HG03135 (cell line): ENCODE measurements around the gene COA8.
A peak's percentile ranks its signal among the peaks of the same experiment; 100 is the strongest.
"Not testable (repeated sequence)": the region's sequence is repeated elsewhere in the genome, so short reads cannot be mapped to it uniquely, and the experiment has no call there.

ENCODE experiments used
- ATAC-seq: cut with Tn5 transposase; IDR thresholded peaks from one replicate; pipeline ENCODE4 v1.9.1; 2021; ENCODE audit warnings: mild to moderate bottlenecking, moderate library complexity; ENCODE audit not compliant: unreplicated experiment

The COA8 gene

DNA sequence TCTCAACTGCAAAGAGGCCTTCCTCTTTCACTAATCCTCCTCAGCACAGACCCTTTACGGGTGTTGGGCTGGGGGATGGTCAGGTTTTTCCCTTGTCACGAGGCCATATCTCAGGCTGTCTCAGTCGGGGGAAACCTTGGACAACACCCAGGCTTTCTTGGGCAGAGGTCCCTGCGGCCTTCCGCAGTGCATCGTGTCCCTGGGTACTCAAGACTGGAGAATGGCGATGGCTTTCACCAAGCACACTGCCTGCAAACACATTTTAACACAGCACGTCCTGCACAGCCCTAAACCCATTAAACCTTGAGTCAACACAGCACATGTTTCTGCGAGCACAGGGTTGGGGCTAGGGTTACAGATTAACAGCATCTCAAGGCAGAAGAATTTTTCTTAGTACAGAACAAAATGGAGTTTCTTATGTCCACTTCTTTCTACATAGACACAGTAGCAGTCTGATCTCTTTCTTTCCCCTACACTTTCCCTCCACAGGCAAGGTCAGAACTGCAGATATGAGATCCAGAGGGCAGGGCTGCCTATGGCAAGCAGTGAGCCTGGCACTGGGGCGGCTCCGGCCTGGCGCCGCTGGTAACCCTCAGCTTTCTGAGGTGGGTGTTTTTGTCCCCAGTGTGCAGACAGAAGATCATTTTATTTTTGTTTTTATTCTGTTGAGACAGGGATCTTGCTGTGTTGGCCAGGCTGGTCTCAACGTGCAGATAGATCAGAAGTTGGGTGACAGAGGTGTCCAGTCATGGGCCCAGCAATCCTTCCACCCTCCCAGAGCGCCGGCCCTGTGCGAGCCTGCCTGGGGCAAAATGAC, 37.1 kb upstream of the COA8 start:
- not testable (repeated sequence) for ATAC-seq

DNA sequence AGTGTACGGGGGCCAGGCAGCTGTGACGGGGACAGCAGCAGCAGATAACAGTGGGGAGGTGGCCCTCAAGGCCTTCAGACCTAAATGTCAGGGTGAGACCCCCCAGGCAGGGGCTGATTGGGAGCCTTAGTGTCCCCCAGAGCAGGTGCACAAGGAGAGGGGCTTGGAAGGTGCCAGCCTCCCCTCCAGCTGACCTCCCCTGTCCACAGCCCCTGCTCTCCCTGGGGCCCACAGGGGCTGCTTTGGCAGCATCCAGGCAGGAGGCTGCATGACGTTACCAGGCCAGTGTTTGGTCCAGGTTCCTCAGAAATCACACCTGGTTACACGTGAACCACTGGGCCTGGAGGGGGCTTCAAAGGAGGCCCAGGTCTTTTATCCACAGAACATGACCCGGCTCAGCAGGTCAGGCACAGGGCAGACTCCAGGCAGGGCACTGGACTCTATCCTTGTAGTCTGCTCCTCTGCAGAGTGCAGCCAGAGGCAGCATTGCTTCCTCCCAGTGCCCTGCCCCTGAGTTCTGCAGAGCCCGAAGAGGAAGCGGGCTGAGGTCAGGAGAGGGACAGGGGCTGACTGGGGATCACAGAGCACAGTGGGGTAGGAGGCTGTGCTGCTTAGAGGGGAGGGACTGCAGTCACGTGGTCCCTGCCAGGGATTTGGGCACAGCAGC, 36.4 kb upstream of the COA8 start:
- ATAC-seq: no peak

DNA sequence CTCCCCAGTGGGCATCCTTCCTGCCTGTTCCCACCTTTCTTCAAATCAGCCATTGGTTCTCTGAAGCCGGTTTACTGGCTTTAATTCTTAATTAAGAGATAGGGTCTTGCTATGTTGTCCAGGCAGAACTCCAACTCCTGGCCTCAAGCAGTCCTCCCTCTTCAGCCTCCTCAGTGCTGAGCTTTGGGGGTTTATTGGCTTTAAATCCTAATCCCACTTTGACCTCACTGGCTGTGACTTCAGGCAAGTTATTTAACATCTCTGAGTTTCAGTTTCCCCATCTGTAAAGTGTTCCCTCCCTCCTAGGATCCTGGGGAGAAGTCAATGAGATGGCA, 35.9 kb upstream of the COA8 start:
- no peak for ATAC-seq

DNA sequence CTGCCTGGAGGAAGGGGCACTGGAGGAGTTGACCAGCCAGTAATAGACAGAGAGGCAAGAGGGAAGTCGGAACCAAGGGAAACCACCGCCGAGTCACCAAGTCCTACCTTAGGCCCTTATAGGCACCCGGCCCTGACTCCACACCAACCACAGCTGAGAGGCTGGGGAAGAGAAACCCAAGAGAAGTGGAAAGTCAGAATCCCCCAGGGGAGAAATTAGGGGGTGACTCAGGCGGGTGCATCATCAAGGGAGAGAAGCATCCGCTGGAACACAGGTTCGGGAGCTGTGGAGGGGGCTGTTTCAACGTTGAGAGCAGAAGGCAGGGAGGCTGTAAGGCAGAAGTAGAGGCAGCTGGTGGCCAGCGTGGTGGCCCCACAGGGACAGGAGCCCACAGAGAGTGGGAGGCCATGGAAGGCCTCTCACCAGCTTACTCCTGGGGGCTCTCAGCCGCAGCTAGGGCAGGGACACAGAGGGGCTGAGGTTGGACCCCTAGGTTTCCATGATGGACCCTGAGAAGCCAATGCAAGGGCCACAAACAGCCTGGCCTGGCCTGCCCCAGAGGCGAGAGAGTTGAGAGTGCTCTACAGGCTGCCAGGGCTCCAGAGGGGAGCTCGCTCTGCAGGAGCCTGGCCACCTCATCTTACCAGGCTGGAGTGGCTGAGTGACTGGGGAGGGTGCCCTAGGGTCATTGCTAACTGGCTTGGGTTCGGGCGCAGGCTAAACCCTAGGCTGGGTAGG, 35.2 kb upstream of the COA8 start:
- ATAC-seq: peak; percentile 59

DNA sequence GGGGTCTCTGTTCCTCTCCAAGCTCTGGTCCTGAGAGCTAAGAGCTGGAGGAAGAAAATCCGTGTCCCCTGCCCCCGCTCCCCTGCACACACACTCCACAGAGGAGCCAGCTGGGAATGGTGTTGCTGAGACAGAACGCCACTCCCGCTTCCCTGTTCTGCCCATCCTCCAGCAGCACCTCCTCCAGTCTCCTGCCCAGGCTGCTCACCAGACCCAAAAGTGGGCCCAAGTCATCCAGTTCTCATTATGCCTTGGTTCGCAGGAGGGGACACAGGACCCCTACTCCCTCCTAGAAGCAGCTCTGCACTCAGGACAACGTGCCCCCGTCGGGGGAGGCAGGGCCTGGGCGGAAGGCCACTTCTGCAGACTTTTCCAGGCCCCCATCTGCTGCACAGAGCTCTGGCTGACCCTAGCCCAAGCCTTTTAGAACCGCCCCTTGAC, 34.6 kb upstream of the COA8 start:
- no peak for ATAC-seq

DNA sequence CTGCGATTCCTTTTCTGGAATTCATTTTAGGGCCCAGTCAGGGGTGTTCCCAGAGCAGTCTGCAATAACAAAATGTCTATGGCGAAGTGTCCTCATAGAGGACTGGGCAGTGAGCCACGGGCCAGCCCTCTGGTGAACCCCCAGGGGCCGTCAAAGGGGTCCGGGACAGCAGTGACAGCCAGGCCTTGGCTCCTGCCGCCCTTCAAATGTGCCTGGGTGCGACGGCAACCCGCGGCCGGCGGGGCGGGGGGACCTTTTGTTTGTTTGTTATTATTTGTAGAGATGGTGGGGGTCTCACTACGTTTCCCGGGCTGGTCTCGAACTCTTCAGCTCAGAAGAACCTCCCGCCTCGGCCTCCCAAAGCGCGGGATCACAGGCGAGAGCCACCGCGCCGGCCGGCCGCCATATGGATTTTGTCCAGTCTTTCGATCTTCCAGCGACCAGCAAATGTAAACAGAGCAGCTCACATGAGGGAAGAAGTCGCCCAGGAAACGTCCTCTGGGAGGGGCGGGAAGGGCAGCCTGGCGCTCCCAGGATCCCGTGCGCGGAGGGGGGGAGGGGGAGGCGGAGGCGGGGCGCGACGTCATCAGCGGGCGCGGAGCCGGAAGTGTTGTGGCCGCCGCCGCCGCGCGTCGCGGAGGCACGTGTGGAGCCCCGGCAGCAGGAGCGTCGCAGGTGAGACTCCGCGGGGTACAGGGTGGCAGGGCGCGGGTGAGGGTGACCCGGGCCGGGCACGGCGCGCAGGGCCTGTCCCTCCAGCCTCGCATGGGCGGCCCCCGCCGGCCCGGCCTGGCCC, 34.0 kb upstream of the COA8 start, which contains the start of gene TRMT61A:
Gene TRMT61A (plus strand): TSS at position 610 of the 796 bp plus-strand sequence. CDS start 783 bp downstream, outside the sequence.
- ATAC-seq: peak; percentile 45

DNA sequence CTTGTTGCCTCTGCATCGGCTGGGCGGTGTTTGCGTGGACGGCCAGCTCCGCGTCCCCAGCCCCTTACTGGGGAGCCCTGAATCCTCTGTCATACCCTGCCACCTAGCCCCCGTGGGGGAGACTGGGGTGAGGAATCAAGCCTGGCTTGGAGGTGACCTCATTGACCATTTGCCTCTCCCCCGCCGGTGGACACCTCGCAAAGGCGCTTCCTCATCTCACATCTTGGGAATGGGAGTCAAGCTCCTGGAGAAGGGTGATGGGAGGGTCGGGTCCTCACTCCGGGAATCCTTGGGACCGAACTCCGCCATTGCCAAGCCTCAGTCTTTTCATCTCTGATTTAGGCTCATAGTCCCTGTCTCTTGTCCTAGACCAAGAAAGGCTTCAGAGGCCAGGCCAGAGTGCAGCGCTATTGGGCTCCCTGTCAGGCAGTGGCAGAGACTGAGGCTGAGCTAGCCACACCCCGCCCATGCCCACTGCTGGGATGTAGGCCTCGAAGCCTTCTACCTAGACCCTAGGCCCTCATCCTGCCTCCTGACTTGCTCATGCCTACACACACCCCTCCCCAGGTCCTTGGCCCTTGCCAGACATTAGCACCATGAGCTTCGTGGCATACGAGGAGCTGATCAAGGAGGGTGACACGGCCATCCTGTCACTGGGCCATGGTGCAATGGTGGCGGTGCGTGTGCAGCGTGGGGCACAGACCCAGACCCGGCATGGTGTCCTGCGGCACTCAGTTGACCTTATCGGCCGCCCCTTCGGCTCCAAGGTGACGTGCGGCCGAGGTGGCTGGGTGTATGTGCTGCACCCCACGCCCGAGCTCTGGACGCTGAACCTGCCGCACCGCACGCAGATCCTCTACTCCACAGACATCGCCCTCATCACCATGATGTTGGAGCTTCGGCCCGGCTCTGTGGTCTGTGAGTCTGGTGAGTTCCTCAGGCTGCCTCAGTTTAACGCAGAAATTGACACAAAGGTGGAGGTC, 33.1 kb upstream of the COA8 start:
- no peak for ATAC-seq

DNA sequence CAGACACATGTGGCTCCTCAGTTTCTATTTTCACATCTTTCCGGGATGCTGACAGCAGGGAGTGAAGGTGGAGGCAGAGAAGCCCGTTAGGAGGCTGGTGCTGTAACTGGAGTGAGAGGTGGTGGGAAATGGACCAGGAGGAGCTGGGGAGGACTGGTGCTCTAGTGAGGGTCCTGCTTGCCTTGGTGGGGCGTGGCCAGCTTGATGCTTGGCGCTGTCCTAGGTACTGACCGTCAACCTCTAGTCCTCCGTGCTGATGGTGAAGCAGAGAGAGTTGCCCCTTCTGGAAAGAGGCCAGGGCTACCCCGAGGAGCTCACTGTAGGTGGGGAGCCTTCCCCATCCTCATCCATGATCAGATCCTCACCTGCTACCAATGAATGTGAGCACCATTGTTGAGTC, 32.4 kb upstream of the COA8 start:
- no peak for ATAC-seq

DNA sequence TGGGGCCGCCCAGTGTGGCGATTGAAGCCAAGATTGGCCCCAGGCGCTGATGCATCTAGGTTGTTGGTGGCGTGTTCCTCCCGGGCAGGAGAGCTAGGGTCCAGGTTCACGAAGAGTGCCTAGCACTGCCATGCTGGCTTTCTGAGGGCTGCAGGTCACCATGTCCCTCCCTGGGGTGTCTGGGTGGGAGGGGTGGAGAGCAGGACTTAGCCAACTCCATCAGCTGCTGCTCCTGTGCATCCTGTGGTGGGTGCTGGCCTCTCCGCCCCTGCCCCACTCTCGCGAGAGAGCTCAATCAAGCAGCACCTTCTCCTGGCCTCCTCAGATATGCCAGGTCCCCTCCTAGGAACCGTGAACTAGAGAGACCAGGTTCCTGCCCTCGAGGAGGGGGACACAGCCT, 31.9 kb upstream of the COA8 start:
- no peak for ATAC-seq

DNA sequence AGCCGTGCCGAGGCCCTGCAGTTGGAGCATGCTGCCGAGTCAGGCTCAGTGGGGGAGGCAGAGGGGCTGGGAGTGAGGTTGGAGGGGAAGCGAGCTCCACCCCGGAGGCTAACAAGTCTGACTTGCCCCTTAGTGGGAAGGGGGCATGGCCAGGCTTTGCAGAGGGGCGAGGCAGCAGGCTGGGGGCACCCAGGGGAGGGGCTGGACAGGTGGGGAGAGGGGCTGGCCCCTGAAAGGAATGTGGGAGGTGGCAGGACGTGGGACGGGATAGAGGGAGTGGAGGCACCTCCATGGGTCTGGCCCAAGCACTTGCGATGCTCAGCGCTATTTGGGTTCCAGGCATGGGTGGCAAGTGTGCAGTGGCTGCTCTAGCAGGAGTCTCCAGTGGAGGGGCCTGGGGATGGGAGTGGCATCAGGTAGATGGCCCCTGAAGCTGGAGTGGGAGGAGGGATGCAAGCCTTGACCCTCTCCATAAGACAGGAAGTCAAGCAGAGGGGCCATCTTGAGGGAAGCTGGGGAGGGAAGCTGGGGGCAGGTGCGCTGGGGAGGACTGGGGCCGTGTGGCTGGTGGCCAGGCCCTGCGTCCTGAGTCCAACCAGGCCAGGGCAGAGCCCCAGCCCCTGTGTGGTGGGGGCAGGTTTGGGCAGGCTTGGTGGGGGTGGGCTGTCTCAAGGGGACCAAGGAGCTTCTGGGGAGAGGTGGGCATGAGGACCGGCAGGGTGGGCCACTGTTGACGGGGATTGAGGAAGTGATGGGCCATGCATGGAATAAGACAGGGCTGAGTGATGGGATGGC, 31.1 kb upstream of the COA8 start:
- ATAC-seq: no peak

DNA sequence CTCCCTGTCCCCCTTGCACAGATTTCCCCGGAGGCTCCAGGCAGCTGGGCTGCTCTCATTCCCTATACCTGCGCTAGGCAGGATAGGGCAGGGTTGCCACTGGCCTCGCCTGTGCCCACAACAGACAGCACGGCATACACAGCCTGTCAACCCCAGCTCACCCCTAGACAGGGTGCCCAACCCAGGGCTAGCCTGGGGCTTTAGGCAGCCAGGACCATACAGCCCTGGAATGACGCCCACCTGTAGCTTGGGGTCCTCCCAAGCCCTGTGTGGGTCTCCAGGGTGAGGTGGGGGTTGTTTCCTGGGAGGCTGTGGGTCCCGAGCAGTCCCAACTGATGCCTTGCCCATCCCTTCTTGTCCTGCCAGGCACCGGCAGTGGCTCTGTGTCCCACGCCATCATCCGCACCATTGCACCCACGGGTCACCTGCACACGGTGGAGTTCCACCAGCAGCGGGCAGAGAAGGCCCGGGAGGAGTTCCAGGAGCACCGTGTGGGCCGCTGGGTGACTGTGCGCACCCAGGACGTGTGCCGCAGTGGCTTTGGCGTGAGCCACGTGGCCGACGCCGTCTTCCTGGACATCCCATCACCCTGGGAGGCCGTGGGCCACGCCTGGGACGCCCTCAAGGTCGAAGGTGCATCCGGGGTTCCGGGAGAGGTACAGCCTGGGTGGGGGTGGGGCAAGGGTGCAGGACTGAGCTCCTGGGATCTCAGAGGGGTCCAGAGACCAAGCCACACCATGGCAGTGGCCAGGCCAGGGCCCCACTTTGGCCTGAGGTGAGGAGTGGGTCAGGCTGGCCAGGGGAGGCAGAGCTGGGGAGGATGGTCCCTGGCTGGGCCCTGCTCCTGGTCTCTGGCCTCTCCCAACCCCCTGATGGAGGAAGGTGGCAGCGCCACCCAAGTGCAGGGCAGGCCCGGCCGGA, 30.3 kb upstream of the COA8 start:
- ATAC-seq: no peak

DNA sequence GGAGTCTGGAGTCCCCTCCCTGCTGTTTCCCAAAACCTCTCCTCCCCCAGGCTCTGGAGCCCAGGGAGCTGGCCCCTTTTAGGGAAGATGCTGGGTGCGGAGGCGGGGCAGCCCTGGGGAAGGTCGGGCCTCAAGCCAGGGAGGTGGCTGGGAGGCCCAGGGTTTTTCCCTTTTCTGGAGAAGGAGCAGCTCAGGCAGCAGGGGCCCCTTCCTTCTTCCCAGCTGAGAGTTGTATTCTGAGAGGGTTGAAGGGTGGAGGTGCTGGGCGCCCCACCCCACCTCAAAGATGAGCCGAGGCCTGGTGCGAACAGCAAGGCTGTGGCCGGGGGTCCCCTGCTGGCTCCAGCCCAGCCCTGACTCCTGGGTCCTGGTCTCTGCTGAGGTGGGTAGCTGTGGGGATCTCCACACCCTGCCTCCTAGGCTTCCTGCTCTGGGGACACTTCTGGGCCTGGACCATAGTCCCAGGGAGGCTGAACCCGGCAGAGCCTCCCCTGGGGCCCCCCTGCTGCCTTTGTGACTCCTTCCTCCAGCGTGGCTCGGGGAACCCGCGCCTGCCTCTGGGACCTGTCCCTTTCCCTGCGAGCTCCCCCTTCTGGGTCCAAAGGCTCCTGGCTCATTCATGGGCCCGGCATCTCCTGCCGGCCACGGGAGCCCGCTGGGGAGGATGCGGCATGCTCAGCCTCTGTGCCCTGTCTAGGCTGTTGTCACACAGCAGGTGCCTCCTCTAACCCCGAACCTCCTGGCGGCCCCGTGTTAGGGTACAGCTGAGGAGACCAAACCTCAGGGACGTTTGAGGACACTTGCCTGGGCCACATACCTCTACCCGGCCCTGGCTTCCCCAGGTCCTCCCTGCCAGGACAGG, 29.4 kb upstream of the COA8 start:
- no peak for ATAC-seq

DNA sequence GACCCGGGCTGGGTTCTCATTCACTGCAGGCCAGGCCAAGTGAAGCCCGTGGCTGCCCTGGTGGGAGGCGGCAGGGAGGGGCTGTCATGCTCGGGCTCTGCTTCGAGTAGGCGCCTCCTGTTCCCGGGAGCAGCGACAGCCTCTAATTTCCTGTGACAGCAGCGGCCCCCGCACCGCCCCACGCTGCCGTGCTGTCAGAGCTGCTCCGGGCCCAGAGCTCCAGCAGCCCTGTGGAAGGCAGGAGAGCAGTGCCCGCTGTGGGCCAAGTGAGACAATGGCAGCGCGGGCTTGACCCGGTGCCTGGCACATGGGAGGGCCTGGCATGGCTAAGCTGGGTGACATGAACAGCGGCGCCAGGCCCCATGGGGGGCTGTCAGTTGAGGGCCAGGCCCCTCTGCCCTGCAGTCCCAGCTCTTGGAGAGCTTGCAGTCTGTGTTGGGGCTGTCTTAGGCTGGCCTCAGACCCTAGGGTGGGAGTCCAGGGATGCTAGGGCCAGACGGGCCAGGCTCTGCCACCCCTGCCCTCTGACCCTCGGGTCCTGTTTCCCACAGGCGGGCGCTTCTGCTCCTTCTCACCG, 28.7 kb upstream of the COA8 start:
- ATAC-seq: no peak

DNA sequence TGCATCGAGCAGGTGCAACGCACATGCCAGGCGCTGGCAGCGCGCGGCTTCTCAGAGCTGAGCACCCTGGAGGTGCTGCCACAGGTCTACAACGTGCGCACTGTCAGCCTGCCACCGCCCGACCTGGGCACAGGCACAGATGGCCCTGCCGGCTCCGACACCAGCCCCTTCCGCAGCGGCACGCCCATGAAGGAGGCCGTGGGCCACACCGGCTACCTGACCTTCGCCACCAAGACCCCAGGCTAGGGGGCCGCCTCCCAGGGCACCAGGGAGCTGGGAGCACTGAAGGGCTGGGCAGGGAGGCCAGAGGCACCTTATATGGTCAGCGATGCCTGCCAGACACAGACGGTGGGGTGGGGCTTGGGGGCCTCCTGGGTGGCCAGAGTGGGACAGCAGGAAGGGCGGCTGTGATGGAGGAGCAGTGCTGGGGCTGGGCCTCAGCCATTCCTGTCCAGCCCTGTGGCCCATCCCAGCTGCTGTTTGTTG, 28.1 kb upstream of the COA8 start:
- ATAC-seq: no peak

DNA sequence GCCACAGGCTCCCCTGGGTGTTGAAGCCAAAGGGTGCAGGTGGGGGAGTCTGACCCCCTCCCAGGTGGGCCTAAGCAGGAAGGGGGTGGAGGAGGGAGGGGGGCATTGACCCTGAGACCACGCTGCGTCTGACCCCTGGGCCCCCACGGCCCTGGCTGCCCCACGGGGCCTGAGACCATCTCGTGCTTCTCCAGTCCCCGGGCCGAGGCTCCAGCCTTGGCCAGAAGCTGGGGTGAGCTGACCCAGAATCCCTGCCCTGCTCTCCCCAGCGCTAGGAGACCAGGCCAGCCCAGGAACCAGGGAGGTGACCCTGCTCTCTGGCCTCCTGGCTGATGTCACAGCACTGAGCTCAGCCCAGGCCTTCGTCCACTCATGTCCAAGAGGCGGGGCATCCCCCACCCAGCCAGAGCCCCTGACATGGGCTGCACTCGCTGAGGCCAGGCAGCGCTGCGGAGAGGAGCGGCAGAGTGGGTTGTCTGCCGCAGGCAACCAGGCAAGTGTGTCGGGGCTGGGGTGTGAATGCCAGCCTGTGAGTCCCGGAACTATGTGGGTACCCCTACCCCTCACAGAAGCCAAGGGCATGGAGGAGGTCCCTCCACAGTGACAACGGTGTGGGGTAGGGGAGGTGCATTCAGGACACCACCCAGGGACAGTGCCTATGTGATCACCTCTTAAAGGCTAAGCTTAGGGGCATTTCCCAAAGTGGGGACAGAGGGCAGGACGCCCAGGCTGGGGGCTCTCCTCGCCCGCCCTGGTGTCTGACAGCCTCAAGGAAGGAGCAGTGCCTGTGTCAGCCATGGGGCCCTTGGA, 27.5 kb upstream of the COA8 start:
- ATAC-seq: no peak
